Smooth muscle cell (in vitro differentiated cells): ENCODE measurements around the gene TMEM217. TPM values are rescaled to one million over a fixed set of nuclear protein-coding genes. Genes with fewer than 3 reads are reported as not detected.

Experiments used
- DNase-seq: peaks from one replicate; lab custom pipeline; 2025; ENCODE audit not compliant: unreplicated experiment; lab: John Stamatoyannopoulos, UW
- H2AFZ ChIP-seq: fragments of 200-600 bp; sonication (generic); 2 replicates; pipeline ENCODE4 v1.6.0; 2016; ENCODE audit warnings: antibody characterized with exemption, low read depth, mild to moderate bottlenecking
- H3F3A ChIP-seq: fragments of 200-600 bp; sonication (generic); 2 replicates; pipeline ENCODE4 v1.6.0; 2017; ENCODE audit warnings: antibody characterized with exemption, low read depth
- H3K27ac ChIP-seq: fragments of 200-600 bp; sonication (generic); 2 replicates; pipeline ENCODE4 v1.5.1; 2016; ENCODE audit warnings: low read depth, mild to moderate bottlenecking
- H3K27me3 ChIP-seq: fragments of 200-600 bp; sonication (generic); 2 replicates; pipeline ENCODE4 v1.6.1; 2016; ENCODE audit warnings: low read depth, mild to moderate bottlenecking
- H3K36me3 ChIP-seq: fragments of 200-600 bp; sonication (generic); 2 replicates; pipeline ENCODE4 v1.5.1; 2016; ENCODE audit warnings: low read depth
- H3K4me1 ChIP-seq: fragments of 200-600 bp; sonication (generic); 2 replicates; pipeline ENCODE4 v1.5.1; 2016; ENCODE audit warnings: low read depth
- H3K4me2 ChIP-seq: fragments of 200-600 bp; sonication (generic); 2 replicates; pipeline ENCODE4 v1.6.0; 2016; ENCODE audit warnings: mild to moderate bottlenecking
- H3K4me3 ChIP-seq: fragments of 200-600 bp; sonication (generic); 2 replicates; pipeline ENCODE4 v1.5.1; 2016; ENCODE audit warnings: mild to moderate bottlenecking
- H3K79me2 ChIP-seq: fragments of 200-600 bp; sonication (generic); 2 replicates; pipeline ENCODE4 v1.6.0; 2016; ENCODE audit warnings: low read depth, mild to moderate bottlenecking
- H3K9ac ChIP-seq: fragments of 200-600 bp; sonication (generic); 2 replicates; pipeline ENCODE4 v1.6.0; 2016; ENCODE audit warnings: low read depth
- H3K9me3 ChIP-seq: fragments of 200-600 bp; sonication (generic); replicated peaks from 2 replicates; pipeline ENCODE4 v1.5.1; 2016; ENCODE audit warnings: low read depth
- H4K20me1 ChIP-seq: fragments of 200-600 bp; sonication (generic); 2 replicates; pipeline ENCODE4 v1.6.0; 2016; ENCODE audit warnings: low read depth
- CTCF ChIP-seq: fragments of 200-600 bp; sonication (generic); IDR thresholded peaks from 2 replicates; pipeline ENCODE4 v1.5.1; 2017; ENCODE audit warnings: borderline replicate concordance, mild to moderate bottlenecking, antibody characterized with exemption; ENCODE audit not compliant: insufficient read depth, poor library complexity, severe bottlenecking
- WGBS: methylation state at CpG from one replicate; pipeline ENCODE4 v1.1.7; 2016; ENCODE audit warnings: low lambda C conversion rate; 5-methylcytosine and 5-hydroxymethylcytosine counted together
- polyA plus RNA-seq: library from polyadenylated mRNA; unstranded; fragments of >200 nt; fragmentation: Nextera tagmentation; extraction: Ambion mirVana; gene quantifications from 2 replicates; pipeline ENCODE4 v1.2.1, GENCODE V29; 2016
- total RNA-seq: library from RNA; depleted of rRNA; stranded (reverse); fragments of >200 nt; gene quantifications from 2 replicates; pipeline ENCODE4 v1.2.3, GENCODE V29; 2014

TMEM217 gene
- total and polyA plus RNA-seq, 2 experiments from 2014 or later: 0.31 to 1.2 TPM

GRCh38 chr6:37222125-37222967 lies 35.6 kb downstream of the TMEM217 start:
- Histone ChIP-seq H2AFZ (peak overlapping the region; percentile 96), H3K4me3 (peak overlapping the region; percentile 81), H3K9ac (no peak overlapping the region), H4K20me1 (no peaks in the 10 kb centered on the region), H3K4me2 (peak overlapping the region; percentile 93), H3K4me1 (peaks cover 5% of the 10 kb centered on the region), H3K36me3 (no peaks in the 10 kb centered on the region), H3K79me2 (no peaks in the 10 kb centered on the region), H3F3A (peaks cover 14% of the 10 kb centered on the region), H3K9me3 (no peaks in the 10 kb centered on the region), H3K27ac (no peak overlapping the region), H3K27me3 (no peaks in the 10 kb centered on the region)
- TF ChIP-seq CTCF: no peak
- WGBS: under 1% methylated on average over 39 of the region's 39 CpGs
- peak; percentile 81 for DNase-seq

GRCh38 chr6:37221585-37222124 lies 36.3 kb downstream of the TMEM217 start:
- peak overlapping the region; percentile 96 for H2AFZ ChIP-seq
- H3K9ac ChIP-seq: no peak overlapping the region
- H3K4me1 ChIP-seq: peaks cover 5% of the 10 kb centered on the region
- H3K9me3 ChIP-seq: no peaks in the 10 kb centered on the region
- peak overlapping the region; percentile 81 for H3K4me3 ChIP-seq
- no peak for TF ChIP-seq CTCF
- DNase-seq: no peak
- no peaks in the 10 kb centered on the region for H4K20me1 ChIP-seq
- no peaks in the 10 kb centered on the region for H3K79me2 ChIP-seq
- no peak overlapping the region for H3K27ac ChIP-seq
- no peaks in the 10 kb centered on the region for H3K27me3 ChIP-seq
- H3K36me3 ChIP-seq: no peaks in the 10 kb centered on the region
- WGBS: 46% methylated on average over 6 of the region's 6 CpGs
- H3K4me2 ChIP-seq: peak overlapping the region; percentile 93
- H3F3A ChIP-seq: peaks cover 14% of the 10 kb centered on the region

GRCh38 chr6:37218511-37218910 lies 39.4 kb downstream of the TMEM217 start:
- no peak overlapping the region for H3K4me2 ChIP-seq
- no peak overlapping the region for H3K9ac ChIP-seq
- WGBS: 89% methylated on average over 8 of the region's 8 CpGs
- TF ChIP-seq CTCF: no peak
- H3K79me2 ChIP-seq: no peaks in the 10 kb centered on the region
- H4K20me1 ChIP-seq: no peaks in the 10 kb centered on the region
- no peaks in the 10 kb centered on the region for H3K27me3 ChIP-seq
- no peak overlapping the region for H3K27ac ChIP-seq
- H3K9me3 ChIP-seq: no peaks in the 10 kb centered on the region
- no peaks in the 10 kb centered on the region for H3K36me3 ChIP-seq
- H3K4me1 ChIP-seq: peaks cover 5% of the 10 kb centered on the region
- H2AFZ ChIP-seq: no peak overlapping the region
- DNase-seq: no peak
- peaks cover 14% of the 10 kb centered on the region for H3F3A ChIP-seq
- H3K4me3 ChIP-seq: no peak overlapping the region

GRCh38 chr6:37218061-37218460 lies 39.9 kb downstream of the TMEM217 start:
- H3K79me2 ChIP-seq: no peaks in the 10 kb centered on the region
- H4K20me1 ChIP-seq: no peaks in the 10 kb centered on the region
- H3K9ac ChIP-seq: no peak overlapping the region
- H3K4me2 ChIP-seq: no peak overlapping the region
- no peaks in the 10 kb centered on the region for H3K9me3 ChIP-seq
- H2AFZ ChIP-seq: no peak overlapping the region
- H3K36me3 ChIP-seq: no peaks in the 10 kb centered on the region
- no peak overlapping the region for H3K27ac ChIP-seq
- TF ChIP-seq CTCF: no peak
- DNase-seq: no peak
- 97% methylated on average over 6 of the region's 6 CpGs for WGBS
- peaks cover 12% of the 10 kb centered on the region for H3F3A ChIP-seq
- H3K4me1 ChIP-seq: peaks cover 4% of the 10 kb centered on the region
- H3K27me3 ChIP-seq: no peaks in the 10 kb centered on the region
- H3K4me3 ChIP-seq: no peak overlapping the region
